ENCODE measurements around the gene KLK4. TPM values are rescaled to one million over a fixed set of nuclear protein-coding genes. Genes with fewer than 3 reads are reported as not detected.

Gene KLK4
- total and polyA plus RNA-seq, 2 donors (not counting 3 experiments of a cell fraction or from before 2014, with no cell fraction given) = not detected

- intact Hi-C loops (cut with micrococcal nuclease) = no loop called here
Observed at GRCh38 chr19:50959731-50960500, 48.7 kb upstream of the KLK4 start.

More at GRCh38 chr19:50959731-50960500, 48.7 kb upstream of the KLK4 start:
- POLR2A ChIA-PET = no interaction called here
- H3K79me2 ChIP-seq (ENCODE audit: control insufficient read depth, insufficient read depth, low read length) = no peaks in the 10 kb centered on the region
- no peaks in the 10 kb centered on the region for H3K9me1 ChIP-seq (replicated peaks; ENCODE audit: control insufficient read depth, extremely low read depth, insufficient read depth, low read length)
- no peaks in the 10 kb centered on the region for H3K36me3 ChIP-seq (ENCODE audit: control insufficient read depth in 2 of 2, extremely low read depth in 1 of 2, insufficient read depth in 2 of 2, low read length in 2 of 2)
- dilution Hi-C loops (cut with MboI; ENCODE audit: extremely low pct_ligation_motif_present, low sequenced_read_pairs) = no loop called here
- H3K9me3 ChIP-seq (replicated peaks; ENCODE audit: control insufficient read depth, insufficient read depth, low read length) = no peaks in the 10 kb centered on the region
- TF ChIP-seq POLR2A (IDR thresholded peaks at IDR 0.05; ENCODE audit: low read depth, low read length) = no peak
- no peak for TF ChIP-seq GATA2 (IDR thresholded peaks at IDR 0.05; ENCODE audit: insufficient read depth, insufficient read length, low read depth, low read length)
- TF ChIP-seq MYC (IDR thresholded peaks at IDR 0.05; ENCODE audit: low read depth, low read length) = no peak
- no peak for TF ChIP-seq POLR2AphosphoS5 (IDR thresholded peaks at IDR 0.05; ENCODE audit: insufficient read depth, low read depth, low read length)
- TF ChIP-seq JUN (IDR thresholded peaks at IDR 0.05; ENCODE audit: borderline replicate concordance, insufficient read depth, insufficient read length, low read depth) = no peak
- TF ChIP-seq, protein P1, sequence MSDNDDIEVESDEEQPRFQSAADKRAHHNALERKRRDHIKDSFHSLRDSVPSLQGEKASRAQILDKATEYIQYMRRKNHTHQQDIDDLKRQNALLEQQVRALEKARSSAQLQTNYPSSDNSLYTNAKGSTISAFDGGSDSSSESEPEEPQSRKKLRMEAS (IDR thresholded peaks at IDR 0.05; ENCODE audit: insufficient read depth, insufficient read length) = no peak
- no peak for TF ChIP-seq CTCF (IDR thresholded peaks at IDR 0.05; ENCODE audit: extremely low read depth in 1 of 2, insufficient read depth in 1 of 2, low read depth in 1 of 2, low read length in 2 of 2)
- TF ChIP-seq FOS (IDR thresholded peaks at IDR 0.05; ENCODE audit: borderline replicate concordance, insufficient read depth, low read length) = no peak
- no peak for TF ChIP-seq EZH2 (IDR thresholded peaks at IDR 0.05; ENCODE audit: borderline replicate concordance, low read depth, low read length, severe bottlenecking)
- CTCF ChIA-PET = no interaction called here
- BruUV-seq (replicated peaks) = no TSS peak
- H2AFZ ChIP-seq (ENCODE audit: low read depth, low read length) = no peak overlapping the region
- no peaks in the 10 kb centered on the region for H3K27me3 ChIP-seq (ENCODE audit: control insufficient read depth in 2 of 2, insufficient read depth in 2 of 2, low read length in 2 of 2)
- no peak overlapping the region for H3K4me3 ChIP-seq (replicated peaks in 1 of 3; ENCODE audit: insufficient read depth in 1 of 3, low read depth in 1 of 3, low read length in 3 of 3)
- no peaks in the 10 kb centered on the region for H4K20me1 ChIP-seq (replicated peaks; ENCODE audit: control insufficient read depth, extremely low read depth, insufficient read depth, low read length)
- no peaks in the 10 kb centered on the region for H3K4me1 ChIP-seq (ENCODE audit: control insufficient read depth, extremely low read depth, insufficient read depth, low read length)
- H3K4me2 ChIP-seq (ENCODE audit: insufficient read depth, low read length) = no peak overlapping the region
- no peak for DNase-seq (ENCODE audit: low read depth, low spot score)
- FAIRE-seq = no peak
- H3K27ac ChIP-seq (ENCODE audit: insufficient read depth, low read depth, low read length) = no peak overlapping the region
- H3K9ac ChIP-seq (replicated peaks; ENCODE audit: extremely low read depth, insufficient read depth, low read length) = no peak overlapping the region
